Uterus (tissue), 4 donors: ENCODE results near the gene FCRL4. TPM values are rescaled to one million over a fixed set of nuclear protein-coding genes. Genes with fewer than 3 reads are reported as not detected.
"Not testable (repeated sequence)": the region's sequence is repeated elsewhere in the genome, so short reads cannot be mapped to it uniquely, and the experiment has no call there.

Experiments
- DNase-seq, 2 donors: peaks; one replicate each; pipeline ENCODE4 v3.0.0-alpha.2; 2019 to 2020
- H3K27ac ChIP-seq, 2 donors: fragments of 200-600 bp; sonication (generic); 1 replicate in 1 of 2; 2 replicates in 1 of 2; pipeline ENCODE4 v1.5.1; 2016 to 2018
- H3K27me3 ChIP-seq, 2 donors: fragments of 200-600 bp; sonication (generic); one replicate each; pipeline ENCODE4 v1.5.1; 2018 to 2019; ENCODE audit warnings: control low read depth in 1 of 2
- H3K36me3 ChIP-seq, 2 donors: fragments of 200-600 bp; sonication (generic); one replicate each; pipeline ENCODE4 v1.5.1; 2019; ENCODE audit warnings: control low read depth in 1 of 2
- H3K4me1 ChIP-seq, 2 donors: fragments of 200-600 bp; sonication (generic); one replicate each; pipeline ENCODE4 v1.5.1; 2018 to 2019; ENCODE audit warnings: control low read depth in 1 of 2
- H3K4me3 ChIP-seq, 2 donors: fragments of 200-600 bp; sonication (generic); 1 replicate in 1 of 2; 2 replicates in 1 of 2; pipeline ENCODE4 v1.5.1; 2018 to 2019; ENCODE audit warnings: mild to moderate bottlenecking in 1 of 2
- H3K9me3 ChIP-seq, 2 donors: fragments of 200-600 bp; sonication (generic); one replicate each; pipeline ENCODE4 v1.5.1; 2019; ENCODE audit warnings: control low read depth in 1 of 2
- POLR2A ChIP-seq, 2 donors: fragments of 450-650 bp; IDR thresholded peaks; one replicate each; pipeline ENCODE4 v1.6.1; 2016; ENCODE audit warnings: antibody characterized with exemption in 2 of 2, mild to moderate bottlenecking in 1 of 2, moderate library complexity in 1 of 2
- intact Hi-C: fragments of 100-400 bp; cut with DNase I; formaldehyde crosslinking; loops from one replicate; pipeline ENCODE4 v1.15.1; 2023; ENCODE audit warnings: low total_unique reads
- total RNA-seq, 4 donors: library from RNA; depleted of rRNA in 3 of 4; stranded (reverse); fragments of >200 nt in 3 of 4; gene quantifications; one replicate each; pipeline versions ENCODE4 v1.1.0 to v1.2.4, GENCODE V29; 2014 to 2023
- TF ChIP-seq, protein P1 (sequence below), 4 experiments: fragments of 200-600 bp in 2 of 4; fragments of 450-650 bp in 2 of 4; sonication (generic) in 2 of 4; IDR thresholded peaks; one replicate each; pipeline ENCODE4 v1.5.1; 2016 to 2019; ENCODE audit warnings: antibody characterized with exemption in 4 of 4, mild to moderate bottlenecking in 2 of 4, moderate library complexity in 1 of 4
- donor health status: DM: yes; HTN: yes; CAD: no.

Gene FCRL4
- total RNA-seq, 4 donors from 2014 or later: not detected

DNA sequence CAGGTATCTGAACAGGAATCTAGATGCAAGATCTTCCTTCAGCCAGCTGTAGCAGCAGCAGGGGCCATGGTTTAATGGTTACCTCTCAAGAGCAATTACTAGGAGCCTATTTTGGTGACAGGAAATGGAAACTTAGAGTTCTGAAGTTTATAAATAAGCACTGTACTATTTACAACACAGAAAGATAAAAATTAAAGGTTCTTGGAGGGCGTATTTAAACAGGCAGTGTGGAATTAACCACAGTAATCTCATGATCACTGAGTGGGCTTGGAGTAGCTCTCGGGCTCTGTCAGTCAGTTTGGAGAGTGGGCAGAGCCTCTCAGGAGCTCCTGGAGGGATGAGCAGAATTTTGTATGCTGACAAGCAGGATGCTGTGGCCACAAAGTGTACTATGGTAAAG lies 35.4 kb downstream of the FCRL4 start:
- no peaks in the 10 kb centered on the region for H3K4me1 ChIP-seq
- DNase-seq: no peak
- H3K27me3 ChIP-seq: no peaks in the 10 kb centered on the region
- intact Hi-C loops: no loop called here
- no peak overlapping the region for H3K4me3 ChIP-seq
- no peaks in the 10 kb centered on the region for H3K9me3 ChIP-seq
- no peaks in the 10 kb centered on the region for H3K36me3 ChIP-seq
- no peak overlapping the region for H3K27ac ChIP-seq
- TF ChIP-seq POLR2A (IDR thresholded peaks at IDR 0.05): no peak
- TF ChIP-seq, protein P1, sequence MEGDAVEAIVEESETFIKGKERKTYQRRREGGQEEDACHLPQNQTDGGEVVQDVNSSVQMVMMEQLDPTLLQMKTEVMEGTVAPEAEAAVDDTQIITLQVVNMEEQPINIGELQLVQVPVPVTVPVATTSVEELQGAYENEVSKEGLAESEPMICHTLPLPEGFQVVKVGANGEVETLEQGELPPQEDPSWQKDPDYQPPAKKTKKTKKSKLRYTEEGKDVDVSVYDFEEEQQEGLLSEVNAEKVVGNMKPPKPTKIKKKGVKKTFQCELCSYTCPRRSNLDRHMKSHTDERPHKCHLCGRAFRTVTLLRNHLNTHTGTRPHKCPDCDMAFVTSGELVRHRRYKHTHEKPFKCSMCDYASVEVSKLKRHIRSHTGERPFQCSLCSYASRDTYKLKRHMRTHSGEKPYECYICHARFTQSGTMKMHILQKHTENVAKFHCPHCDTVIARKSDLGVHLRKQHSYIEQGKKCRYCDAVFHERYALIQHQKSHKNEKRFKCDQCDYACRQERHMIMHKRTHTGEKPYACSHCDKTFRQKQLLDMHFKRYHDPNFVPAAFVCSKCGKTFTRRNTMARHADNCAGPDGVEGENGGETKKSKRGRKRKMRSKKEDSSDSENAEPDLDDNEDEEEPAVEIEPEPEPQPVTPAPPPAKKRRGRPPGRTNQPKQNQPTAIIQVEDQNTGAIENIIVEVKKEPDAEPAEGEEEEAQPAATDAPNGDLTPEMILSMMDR (IDR thresholded peaks at IDR 0.05): no peak

DNA sequence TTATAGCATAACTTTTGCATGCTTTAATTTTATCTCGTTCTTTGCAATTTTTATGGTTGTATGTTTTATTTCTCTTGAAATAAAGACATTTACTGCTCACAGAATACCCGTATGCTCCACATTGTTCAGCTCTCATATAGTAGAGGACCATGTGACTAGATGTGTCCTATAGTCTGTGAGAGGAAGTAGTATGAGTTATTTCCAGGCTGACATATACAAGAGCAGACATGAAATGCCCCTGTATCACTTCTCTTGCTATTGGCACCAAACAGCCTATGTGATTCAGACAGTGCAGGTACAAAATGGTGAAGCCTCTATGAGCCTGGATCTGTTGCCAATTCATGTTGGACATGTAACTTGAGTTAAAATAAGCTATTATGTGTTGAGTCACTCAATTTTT lies 39.8 kb downstream of the FCRL4 start:
- no peak overlapping the region for H3K4me3 ChIP-seq
- H3K4me1 ChIP-seq: no peaks in the 10 kb centered on the region
- H3K9me3 ChIP-seq: no peaks in the 10 kb centered on the region
- no peak overlapping the region for H3K27ac ChIP-seq
- no peak for TF ChIP-seq POLR2A (IDR thresholded peaks at IDR 0.05)
- TF ChIP-seq, protein P1 (IDR thresholded peaks at IDR 0.05): no peak
- intact Hi-C loops: no loop called here
- H3K36me3 ChIP-seq: no peaks in the 10 kb centered on the region
- no peaks in the 10 kb centered on the region for H3K27me3 ChIP-seq
- no peak for DNase-seq

DNA sequence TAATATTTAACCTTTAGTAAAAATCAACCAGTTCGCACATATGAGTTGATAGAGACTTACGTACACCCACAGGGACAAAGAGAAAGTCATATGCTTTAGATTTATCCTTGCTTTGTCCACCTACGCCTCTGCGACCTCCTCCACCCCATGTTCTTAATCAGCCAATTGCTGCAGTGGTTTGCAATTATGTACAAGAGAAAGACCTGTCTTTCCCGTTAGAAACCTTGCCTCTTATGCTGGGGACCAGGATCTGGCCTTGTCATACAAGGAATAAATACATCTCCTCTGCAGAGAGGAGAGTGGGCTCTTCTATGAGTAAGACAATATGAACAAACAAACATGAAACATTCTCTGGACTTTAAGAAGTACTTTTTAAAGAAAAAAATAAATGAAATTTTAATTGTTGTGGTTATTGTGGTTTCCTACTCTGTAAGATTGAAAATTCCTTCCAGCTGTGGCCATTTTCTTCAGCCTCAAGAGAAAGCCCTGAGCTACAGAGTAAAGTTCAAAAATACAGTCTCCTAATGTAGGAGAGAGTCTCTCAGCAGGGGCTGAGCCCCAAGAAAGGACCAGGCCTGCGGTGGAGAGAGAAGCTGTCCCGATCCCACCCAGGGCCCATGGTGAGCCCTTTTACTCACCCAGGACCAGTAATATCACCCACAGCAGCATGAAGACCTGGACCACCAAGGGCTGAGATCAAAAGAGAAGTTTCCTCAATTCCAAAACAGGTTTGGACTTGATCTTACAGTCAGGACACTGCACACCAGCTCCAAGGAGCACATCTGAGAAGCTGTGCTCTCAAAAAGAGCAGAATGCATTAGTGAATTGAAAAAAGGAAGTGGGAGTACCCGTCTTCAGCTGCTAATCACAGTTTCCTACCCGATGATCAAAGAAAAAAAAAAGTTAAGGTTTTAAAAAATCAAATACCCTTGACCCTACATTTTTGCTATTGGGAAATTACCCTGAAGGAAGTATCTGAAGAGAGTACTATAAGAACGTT lies 45.9 kb downstream of the FCRL4 start, which contains the start of gene FCRL5:
Gene FCRL5 (minus strand): TSS at position 822 of the 1,000 bp plus-strand sequence. CDS start 153 bp downstream, at position 669.
- Histone ChIP-seq H3K4me1 (no peaks in the 10 kb centered on the region), H3K36me3 (no peaks in the 10 kb centered on the region), H3K9me3 (no peaks in the 10 kb centered on the region), H3K4me3 (no peak within 1 kb of the TSS), H3K27ac (no peak within 1 kb of the TSS), H3K27me3 (no peaks in the 10 kb centered on the region)
- no peak for DNase-seq
- intact Hi-C loops: no loop called here
- TF ChIP-seq, protein P1 (IDR thresholded peaks at IDR 0.05): no peak
- no peak for TF ChIP-seq POLR2A (IDR thresholded peaks at IDR 0.05)

DNA sequence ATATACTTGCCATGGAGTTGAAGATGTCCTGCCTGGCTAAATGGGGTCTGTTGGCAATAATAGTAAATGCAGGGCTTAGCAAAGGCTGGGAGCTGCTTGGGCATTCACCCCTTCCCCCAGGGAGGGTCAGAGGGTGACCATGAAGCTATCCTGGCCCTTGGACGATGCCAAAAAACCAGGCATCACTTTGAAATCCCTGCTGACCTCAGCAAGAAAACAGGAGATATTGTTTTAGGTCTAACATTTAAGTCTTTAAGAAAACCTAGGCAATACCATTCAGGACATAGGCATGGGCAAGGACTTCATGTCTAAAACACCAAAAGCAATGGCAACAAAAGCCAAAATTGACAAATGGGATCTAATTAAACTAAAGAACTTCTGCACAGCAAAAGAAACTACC lies 49.8 kb downstream of the FCRL4 start:
- H3K9me3 ChIP-seq, DNase-seq, H3K4me1 ChIP-seq, H3K4me3 ChIP-seq, intact Hi-C loops, H3K27me3 ChIP-seq, H3K27ac ChIP-seq, H3K36me3 ChIP-seq: not testable (repeated sequence)

DNA sequence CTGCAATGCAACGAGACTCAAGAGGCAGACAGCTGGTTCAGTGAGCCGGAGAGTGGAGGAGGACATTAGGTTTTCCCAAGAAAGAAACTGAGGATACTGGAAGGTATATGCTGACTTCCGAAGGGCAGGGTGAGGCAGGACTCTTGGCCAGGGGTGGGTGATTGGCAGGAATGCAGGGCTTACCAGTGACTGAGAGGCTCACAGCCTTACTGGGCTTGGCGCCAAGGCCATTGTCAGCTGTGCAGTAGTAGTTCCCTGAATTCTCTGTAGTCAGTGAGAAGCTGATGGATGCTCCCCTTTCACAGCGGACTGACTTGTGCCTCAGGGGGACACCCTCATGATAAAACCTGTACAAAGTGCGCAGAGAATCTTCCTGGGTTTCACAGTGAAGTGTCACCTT lies 55.2 kb downstream of the FCRL4 start:
- Histone ChIP-seq H3K4me3 (no peak overlapping the region), H3K27me3 (no peaks in the 10 kb centered on the region), H3K4me1 (no peaks in the 10 kb centered on the region), H3K36me3 (no peaks in the 10 kb centered on the region), H3K9me3 (no peaks in the 10 kb centered on the region), H3K27ac (no peak overlapping the region)
- DNase-seq: no peak
- intact Hi-C loops: no loop called here
- no peak for TF ChIP-seq POLR2A (IDR thresholded peaks at IDR 0.05)
- TF ChIP-seq, protein P1 (IDR thresholded peaks at IDR 0.05): no peak
